AG04450 (cell line): ENCODE data around the gene C2orf92. TPM values are rescaled to one million over a fixed set of nuclear protein-coding genes. Genes with fewer than 3 reads are reported as not detected.

Experiments
- CTCF ChIA-PET: fragments of 300-600, 350-600 bp; formaldehyde crosslinking; extraction: SDS; loops from one replicate; lab custom pipeline; 2022; ENCODE audit warnings: antibody characterized with exemption, inconsistent platforms; lab: Charles Lee
- POLR2A ChIA-PET: fragments of 350-600 bp; formaldehyde crosslinking; extraction: SDS; loops from one replicate; lab custom pipeline; 2021; ENCODE audit warnings: antibody characterized with exemption, inconsistent platforms; lab: Yijun Ruan, JAX
- DNase-seq: peaks from one replicate; pipeline ENCODE4 v3.0.0-alpha.2; 2011; ENCODE audit warnings: low read depth, low spot score
- H3K27ac ChIP-seq: one replicate; pipeline ENCODE4 v1.5.1; 2012; ENCODE audit warnings: low read depth, low read length, control low read depth
- H3K27me3 ChIP-seq: one replicate; pipeline ENCODE4 v1.6.0; 2012; ENCODE audit warnings: low read length; ENCODE audit not compliant: control insufficient read depth, insufficient read depth
- H3K4me3 ChIP-seq: 2 replicates; pipeline ENCODE4 v1.5.1; 2011; ENCODE audit warnings: mild to moderate bottlenecking, low read depth, low read length, control low read depth
- H3K9me3 ChIP-seq: 2 replicates; pipeline ENCODE4 v1.5.1; 2012; ENCODE audit warnings: low read length; ENCODE audit not compliant: control insufficient read depth, insufficient read depth
- CTCF ChIP-seq: IDR thresholded peaks from 2 replicates; pipeline ENCODE4 v1.5.1; 2011; ENCODE audit warnings: low read depth, low read length, control low read depth, inconsistent platforms
- polyA plus RNA-seq: library from polyadenylated mRNA; depleted of rRNA; stranded (reverse); fragments of >200 nt; gene quantifications from 2 replicates; pipeline ENCODE4 v1.2.3, GENCODE V29; 2011

The C2orf92 gene
- polyA plus RNA-seq, 1 experiment: 1.5 TPM

DNA sequence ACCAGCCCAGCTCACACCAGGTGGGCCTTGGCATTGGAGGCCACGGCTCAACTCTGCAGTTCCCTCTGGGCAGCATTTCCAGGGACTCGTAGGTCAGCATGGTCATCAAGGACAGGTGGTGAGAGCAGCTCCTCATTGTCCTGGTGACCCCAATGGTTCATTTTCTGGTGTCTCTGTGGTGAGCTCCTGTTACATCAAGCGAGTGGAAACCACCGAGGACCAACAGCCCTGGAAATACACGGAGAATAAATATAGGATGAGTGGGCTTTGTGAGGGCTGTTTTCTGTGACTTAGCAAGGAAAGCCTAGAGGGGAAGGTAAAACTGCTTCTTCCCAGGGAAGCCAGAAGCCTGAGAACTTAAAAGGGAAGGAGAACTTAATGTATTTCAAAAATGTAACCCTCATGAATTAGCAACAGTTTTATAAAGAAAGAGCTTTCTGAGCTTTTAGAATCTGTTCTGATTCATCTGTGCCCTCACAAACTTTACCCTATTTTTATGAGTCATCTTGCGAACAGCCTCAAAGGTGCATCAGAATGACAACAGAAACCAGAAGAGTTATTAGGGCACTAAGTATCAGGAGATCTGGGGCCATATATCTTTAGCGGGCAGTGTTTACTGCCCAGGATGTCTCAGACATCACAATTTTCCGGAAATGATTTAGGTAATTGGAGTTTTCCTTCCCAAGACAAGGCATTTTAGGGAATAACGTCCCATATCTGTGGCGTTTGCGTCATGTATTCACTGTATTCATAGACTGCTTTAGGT lies 18.7 kb downstream of the C2orf92 start:
- Histone ChIP-seq H3K4me3 (no peak overlapping the region), H3K27ac (no peak overlapping the region), H3K9me3 (no peaks in the 10 kb centered on the region; the same call in 1 of the 2 replicates), H3K27me3 (no peaks in the 10 kb centered on the region)
- no peak for DNase-seq
- ChIA-PET CTCF (interaction anchor here (1.6 kb wide), 1 partner anchor 12 kb away, joined by 6 read pairs; no protein-coding TSS in a partner anchor), POLR2A (no interaction called here)
- TF ChIP-seq CTCF: no peak

DNA sequence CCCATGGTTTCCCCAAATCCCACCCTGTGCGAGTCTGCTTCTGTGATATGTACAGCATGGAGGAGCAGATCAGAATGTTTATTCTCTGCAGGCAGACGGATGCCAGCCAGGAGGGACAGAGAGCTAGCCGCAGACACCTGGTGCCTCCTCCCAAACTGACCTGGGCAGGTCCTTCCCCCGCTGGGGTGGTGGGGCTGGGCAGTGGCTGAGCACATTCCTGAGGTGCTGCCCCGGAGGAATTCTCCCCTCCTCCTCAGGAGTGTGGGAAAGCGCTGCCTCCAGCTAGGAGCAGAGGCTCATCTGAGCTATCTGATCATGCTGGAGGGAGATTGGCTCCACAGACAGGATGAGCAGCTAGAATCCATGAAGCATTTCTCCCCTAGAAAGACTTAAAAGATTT lies 21.7 kb downstream of the C2orf92 start:
- no peak for TF ChIP-seq CTCF
- CTCF ChIA-PET: interaction anchor here (0.9 to 2.9 kb wide), 4 partner anchors 9 to 318 kb away, joined by 3 to 15 read pairs (median 8); no protein-coding TSS in a partner anchor
- H3K27ac ChIP-seq: no peak overlapping the region
- no peak for DNase-seq
- no peaks in the 10 kb centered on the region; the same call in none of the 2 replicates for H3K9me3 ChIP-seq
- POLR2A ChIA-PET: no interaction called here
- H3K4me3 ChIP-seq: no peak overlapping the region
- no peaks in the 10 kb centered on the region for H3K27me3 ChIP-seq

DNA sequence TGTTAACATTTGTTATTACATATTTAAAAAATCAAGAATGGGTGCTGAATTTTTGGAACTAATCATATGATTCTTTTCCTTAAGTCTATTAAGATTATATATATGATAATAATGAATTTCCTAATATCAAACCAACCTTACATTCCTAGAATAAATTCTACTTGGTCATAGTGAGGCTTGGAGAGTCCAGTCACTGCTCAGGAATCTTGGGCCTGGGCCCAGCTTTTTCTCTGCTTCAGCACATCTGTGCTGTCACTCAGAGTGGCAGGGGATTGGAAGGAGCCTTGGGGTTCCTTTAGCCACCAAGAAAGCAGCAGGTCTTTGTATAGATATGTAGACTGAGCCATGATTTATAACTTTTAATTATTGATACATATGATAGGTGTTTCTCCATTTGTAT lies 24.0 kb downstream of the C2orf92 start:
- no peak for TF ChIP-seq CTCF
- ChIA-PET POLR2A (no interaction called here), CTCF (interaction anchor here (2.9 kb wide), 1 partner anchor 103 kb away, joined by 15 read pairs; no protein-coding TSS in a partner anchor)
- DNase-seq: no peak
- no peak overlapping the region for H3K4me3 ChIP-seq
- H3K27ac ChIP-seq: no peak overlapping the region
- H3K9me3 ChIP-seq: no peaks in the 10 kb centered on the region; the same call in none of the 2 replicates
- H3K27me3 ChIP-seq: no peaks in the 10 kb centered on the region

GRCh38 chr2:97695744-97696143 lies 26.2 kb downstream of the C2orf92 start:
- POLR2A ChIA-PET: no interaction called here

More at GRCh38 chr2:97695744-97696143, 26.2 kb downstream of the C2orf92 start:
- H3K4me3 ChIP-seq: no peak overlapping the region
- no peak for DNase-seq
- H3K9me3 ChIP-seq: no peaks in the 10 kb centered on the region; the same call in none of the 2 replicates
- CTCF ChIA-PET: interaction anchor here (0.7 to 5.9 kb wide), 5 partner anchors 11 to 574 kb away, joined by 3 to 215 read pairs (median 6); partner anchors contain the start of genes ACTR1B and ANKRD36B
- no peaks in the 10 kb centered on the region for H3K27me3 ChIP-seq
- H3K27ac ChIP-seq: no peak overlapping the region
- no peak for TF ChIP-seq CTCF
